GM19240 (cell line): ENCODE data around the gene ATP8A2.

Experiments
- DNase-seq: peaks from one replicate; pipeline ENCODE4 v3.0.0; 2011; ENCODE audit warnings: low spot score; ENCODE audit not compliant: insufficient read length

Gene ATP8A2

DNA sequence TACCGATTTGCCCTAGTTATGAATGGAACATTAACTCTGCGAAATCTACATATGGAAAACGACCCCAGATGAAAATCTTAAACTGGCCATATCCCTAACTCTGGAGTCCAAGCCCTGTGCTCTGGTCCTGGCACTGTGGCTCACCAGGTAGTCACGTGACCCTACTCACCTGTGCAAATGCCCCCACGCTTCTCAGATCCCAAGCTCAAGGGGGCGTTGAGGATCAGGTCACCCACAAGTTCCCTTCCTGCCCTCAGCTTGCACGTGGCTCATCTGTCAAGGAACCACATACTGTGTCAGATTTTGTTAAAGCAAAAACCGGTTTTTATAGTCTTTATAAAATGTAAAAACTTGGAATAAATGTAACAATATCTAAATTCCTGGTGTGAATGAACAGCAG, 356.0 kb downstream of the ATP8A2 start:
- no peak for DNase-seq

DNA sequence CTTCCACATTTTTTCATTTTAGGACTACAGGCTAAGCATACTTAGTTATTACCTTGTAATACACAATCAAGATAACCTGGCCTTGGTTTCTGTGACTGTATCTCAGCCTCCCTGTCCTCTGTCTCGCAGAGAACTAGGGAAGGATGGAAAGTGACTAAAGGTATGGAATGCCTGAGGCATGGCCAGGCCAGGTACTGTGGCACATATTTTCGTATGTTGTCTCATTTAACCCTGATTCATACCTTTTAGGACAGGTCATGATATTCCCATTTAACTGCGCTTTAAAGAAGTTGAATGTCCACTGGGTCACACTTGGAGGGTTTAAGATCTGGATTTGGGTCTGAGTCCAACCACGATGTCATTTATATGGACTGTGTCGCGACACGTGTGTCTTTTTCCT, 357.4 kb downstream of the ATP8A2 start:
- DNase-seq = no peak

DNA sequence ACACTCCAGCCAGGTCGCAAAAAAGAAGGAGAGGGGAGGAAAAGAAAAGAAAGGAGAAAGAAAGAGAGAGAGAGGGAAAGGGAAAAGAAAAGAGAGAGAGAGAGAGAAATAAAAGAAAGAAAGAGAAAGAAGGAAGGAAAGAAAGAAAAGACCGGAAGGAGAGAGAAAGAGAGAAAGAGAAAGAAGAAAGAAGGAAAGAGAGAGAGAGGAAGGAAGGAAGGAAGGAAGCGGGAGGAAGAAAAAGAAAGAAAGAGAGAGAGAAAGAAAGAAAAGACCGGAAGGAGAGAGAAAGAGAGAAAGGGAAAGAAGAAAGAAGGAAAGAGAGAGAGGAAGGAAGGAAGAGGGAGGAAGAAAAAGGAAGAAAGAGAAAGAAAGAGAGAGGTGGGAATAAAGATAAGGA, 359.3 kb downstream of the ATP8A2 start:
- DNase-seq = no peak

DNA sequence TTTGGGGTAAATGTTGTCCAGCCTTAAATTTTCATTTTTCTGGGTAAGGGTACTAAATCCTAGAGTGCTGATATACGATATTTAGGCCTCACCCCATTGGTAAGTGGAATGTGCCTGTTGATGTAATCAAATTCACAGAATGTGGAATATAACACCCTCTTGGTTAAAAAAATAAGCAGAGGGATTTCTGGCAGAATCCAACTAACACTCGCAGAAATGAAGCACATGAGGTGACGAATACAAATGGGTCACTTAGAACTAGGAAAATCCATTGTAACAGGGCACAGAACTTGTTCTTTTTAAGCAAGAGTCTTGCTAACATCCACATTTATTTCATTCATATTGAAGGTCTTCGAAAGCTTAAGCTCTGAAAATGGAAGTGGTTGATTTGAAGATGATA, 359.8 kb downstream of the ATP8A2 start:
- no peak for DNase-seq

DNA sequence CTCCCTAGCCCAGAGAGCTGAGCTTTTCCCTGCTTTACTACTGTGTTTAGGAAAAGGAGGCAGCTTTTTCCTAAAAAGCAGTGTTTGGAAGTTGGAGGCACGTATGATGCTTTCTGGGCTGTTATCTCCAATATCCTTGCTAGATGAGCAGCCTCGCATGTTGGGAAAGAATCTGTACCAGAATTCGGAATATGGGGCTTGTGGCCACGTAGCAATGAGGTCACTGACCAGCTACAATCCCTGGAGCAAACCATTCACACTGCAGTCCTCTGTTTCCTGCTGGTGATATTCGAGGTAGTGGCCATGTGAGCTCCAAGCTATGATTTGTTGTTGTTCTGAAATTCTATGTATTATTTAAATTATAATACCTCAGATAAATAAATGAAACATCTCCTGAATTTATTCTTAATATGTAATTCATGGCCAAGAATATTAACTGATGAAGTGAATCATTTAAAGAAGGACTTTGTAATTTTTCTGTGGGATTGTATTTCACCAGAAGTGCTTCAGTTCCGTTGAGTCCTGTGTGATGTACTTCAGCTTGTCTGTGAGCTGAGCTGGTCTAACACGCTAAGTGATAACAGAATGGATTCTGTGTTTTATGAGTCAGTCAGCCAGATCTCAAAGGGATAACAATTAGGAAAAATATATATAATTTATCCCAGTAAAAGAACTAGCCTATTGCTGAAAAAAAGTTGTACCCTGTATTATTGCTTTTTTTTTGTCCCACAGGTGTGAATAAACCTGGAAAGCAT, 360.5 kb downstream of the ATP8A2 start:
- no peak for DNase-seq

DNA sequence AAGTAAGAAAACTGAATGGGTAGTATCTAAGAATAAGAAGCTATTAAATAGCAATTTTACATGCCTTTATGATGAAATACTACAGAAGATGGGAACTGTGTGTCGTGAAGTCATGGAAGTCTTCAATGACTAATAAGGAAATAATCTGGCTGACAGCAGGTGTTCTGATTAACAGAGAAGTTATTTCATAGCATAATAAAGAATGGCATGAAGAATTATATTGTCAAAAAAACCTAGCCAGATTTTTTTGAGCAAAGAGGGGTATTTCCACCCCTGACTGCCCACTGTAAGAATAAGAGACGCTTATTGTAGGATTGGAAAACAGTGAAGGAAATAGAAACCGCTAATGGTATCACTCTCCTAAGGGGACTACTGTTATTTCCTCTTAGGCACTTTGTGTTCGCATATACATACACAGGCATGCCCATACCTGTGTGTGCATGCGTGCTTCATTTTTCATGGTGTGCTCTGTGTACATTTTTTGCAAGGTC, 361.3 kb downstream of the ATP8A2 start:
- no peak for DNase-seq

DNA sequence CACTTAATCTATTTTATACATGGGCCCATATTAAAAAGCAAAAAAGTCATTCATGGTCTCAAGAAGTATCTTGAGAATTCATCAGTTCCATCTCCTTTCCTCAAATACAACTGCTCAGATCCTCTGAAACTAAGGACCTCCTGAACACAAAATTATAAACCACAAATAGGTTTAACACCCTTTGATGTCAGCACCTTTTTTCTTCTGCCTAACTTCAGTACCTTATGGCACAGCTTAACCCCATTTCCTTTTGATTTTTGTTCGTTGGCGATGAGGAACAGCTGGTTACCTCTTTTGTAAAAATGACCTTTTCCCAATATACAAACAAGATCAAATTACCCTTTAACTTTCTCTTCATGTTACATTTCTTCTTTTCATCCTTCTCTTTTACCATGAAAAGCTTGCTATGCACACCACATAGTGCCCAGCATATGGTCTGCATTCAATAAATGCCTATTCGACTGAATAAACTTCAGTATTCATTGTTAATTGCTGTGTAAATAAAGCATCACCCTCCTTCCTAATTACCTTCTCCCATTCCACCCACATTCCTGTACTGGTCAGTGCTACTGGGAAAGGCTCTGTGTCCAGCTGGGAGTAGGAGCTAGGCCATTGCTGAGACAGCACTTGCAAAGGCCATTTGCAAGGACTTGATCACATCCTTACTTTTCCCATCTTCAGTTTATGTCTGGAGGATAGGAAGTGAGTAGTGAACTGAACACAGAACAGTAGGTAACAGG, 362.1 kb downstream of the ATP8A2 start:
- no peak for DNase-seq

DNA sequence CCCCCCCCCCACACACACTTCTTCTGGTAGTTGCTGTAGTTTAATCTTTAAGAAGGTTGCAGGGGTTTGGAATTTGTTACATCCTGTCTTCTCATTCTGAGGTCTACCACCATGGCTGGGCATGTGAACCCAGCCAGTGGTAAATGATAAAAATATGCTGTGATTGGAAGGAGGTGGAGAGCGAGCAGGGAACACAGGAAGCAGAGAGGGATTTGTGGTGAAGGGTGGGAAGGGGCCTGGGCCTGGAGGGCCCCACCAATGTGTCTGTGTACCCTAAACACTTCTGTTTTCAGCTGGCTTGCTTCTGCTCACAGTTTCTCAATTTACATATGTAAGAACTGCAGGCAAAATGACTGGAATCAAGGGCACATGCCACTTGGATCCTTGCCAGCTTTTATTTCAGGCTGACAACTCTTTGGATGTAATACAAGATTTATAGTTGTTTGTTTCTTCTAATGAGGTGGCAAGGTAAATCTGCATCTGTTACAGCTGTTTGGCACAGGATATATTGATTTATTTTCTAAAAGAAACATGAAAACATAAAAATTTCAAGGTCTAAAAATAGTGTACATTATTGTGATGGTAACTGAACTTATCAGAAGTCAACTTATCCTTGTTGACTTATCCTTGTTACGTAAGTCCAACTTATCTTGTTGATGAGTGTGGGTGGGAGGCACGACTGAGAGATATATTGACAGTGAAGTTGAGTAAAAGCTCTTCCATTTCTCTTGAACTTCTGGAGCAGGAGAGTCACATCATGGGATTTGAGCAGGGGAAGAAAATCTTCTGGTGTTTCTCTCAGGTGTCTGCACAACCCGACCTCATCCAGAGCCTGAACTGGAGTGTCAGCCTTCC, 366.8 kb downstream of the ATP8A2 start:
- DNase-seq = no peak

DNA sequence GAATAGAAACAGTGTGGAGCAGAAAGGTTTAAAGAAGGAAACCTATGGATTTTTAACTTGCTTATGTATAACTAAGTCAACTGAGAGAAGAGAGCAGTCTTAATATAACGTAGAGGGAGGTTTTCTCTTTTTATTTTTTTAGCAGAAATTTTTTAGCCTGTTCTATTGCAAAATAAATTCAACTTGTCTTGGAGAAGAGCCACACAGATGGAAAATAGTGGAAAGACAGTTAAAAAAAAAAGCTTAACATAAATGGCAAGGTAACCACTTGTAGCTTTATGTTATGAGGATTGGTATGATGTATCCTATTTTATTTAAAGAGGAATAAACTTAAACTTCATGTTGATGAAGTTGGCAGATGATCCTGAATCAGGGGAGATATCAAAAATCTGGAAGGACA, 367.6 kb downstream of the ATP8A2 start:
- DNase-seq = no peak

DNA sequence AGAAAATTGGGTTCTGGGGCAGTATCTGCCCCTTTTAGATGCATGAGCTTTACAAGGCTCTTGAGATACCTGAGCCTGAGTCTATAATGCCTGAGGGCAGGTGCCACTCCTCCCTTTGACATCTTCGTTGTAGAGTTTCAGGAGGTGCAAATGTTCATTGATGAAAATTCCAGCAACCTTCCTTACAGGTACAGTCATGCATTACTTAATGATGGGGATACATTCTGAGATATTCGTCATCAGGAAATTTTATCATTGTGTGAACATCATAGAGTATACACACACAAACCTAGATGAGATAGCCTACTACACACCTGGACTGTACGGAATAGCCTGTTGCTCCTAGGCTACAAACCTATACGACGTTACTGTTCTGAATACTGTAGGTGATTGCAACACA, 370.0 kb downstream of the ATP8A2 start:
- DNase-seq = no peak

DNA sequence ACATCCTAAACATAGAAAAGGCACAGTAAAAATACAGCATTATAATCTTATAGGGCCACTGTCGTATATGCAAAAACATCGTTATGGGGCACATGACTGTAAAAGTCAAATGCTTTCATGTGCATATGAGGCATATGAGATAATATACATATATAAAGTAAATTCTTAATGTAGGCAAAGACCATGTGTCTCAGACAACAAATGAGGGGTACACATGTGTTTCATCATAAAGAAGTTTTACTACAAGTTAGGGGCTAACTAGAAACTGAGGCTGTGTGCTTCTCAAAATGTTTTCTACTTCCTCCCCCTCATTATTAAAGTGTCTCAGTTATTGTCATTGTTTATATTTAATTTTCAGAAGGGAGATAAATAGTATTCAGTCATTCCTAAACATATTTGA, 370.4 kb downstream of the ATP8A2 start:
- DNase-seq = no peak

DNA sequence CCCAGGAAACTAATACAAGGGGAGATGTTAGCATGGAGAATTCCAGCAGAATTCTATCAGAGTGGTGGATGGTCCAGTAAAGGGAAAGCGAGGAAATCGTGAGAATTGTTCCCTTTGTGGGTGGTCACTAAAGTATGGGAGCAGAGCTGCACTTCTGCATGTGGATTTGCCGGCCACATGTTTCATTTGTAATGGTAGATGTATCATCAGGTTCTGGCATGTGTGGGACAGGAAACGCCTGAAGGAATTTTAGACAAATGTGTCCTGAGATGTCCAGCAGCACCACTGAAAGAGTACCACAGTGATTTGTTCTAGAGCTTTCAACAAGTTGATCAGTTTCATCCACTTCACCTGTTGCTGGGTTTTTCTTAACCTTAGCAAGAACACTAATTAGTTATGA, 371.6 kb downstream of the ATP8A2 start:
- no peak for DNase-seq

DNA sequence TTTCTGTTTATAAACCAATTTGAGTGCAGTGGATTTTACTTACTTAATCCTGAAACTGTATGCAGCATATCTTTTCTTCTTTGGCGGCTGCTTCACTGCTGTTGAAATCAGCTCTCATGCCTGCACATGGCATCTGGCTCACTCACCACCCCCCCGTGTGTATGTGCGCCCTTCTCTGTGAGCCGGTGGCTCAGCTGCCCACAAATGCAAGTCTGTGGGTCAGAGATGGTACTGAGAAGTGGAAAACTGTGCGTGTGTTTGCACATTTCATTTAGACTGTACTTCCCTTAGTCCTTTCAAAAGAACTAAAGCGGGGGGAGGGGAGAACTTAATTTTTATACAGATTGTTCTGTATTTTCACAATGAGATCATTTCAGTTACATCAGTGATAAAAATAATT, 372.4 kb downstream of the ATP8A2 start:
- DNase-seq = no peak

DNA sequence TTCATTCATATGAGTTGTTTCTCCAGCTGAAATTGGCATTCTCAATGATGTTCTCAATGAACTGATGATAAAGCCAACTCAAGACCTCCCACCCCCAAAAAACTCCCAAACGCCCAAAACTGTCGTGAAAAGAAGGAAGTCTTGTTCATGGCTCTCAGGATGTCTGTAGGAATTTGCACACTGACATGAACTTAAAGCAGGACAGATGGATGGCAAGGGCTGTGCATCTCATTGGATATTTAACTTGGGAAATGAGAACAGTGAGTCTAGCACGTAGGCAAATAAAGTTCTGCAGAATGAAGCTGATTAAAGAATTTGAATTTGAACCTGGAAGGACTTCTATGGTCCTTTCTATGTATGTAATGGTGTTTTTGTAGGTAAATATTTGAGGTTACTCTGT, 374.4 kb downstream of the ATP8A2 start:
- DNase-seq = no peak

DNA sequence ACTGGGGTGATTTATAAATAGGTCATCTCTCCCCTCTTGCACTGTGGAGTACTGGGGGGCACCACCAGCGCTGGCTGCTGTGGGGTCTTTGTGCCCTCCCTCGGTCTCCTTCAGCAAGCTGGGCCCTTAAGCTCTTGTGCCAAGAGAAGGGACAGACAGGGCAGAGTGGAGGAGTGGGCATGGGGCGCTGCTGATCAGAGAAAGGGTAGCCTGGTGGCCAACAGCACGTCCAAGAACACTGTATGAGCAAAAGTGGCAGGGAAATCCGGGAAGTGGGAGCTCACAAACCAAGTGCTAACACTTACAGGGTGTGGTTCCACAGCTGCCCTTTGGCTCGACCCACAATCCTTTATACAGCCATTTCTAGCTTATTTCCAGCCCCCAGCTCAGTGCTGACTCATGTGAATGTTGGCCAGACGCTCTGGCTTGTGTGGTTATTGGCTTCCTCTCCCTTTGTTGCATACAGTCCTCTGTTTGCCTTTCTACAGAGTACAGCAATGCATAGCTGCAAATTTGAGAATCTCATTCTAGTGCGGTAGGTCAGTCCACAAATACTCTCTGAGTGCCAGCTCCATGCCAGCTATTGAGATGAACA, 381.3 kb downstream of the ATP8A2 start:
- no peak for DNase-seq

DNA sequence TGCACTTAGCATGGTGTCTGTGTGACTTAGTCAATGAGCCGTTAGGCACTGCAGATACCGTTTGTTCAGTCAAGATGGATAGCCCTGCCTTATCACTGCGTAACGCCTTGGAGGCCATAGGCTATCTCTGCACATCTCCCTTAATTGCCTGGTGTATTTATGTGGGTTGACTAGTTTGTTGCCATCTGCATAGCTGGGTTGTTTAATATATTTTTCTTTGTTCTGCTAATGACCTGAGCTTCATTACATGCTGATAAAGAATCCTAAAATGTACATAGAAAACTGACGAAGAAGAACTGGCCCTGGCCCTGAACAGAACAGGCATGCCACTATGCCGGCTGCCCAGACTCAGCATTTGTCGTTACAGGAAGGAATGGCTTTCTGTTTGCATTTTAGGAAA, 382.2 kb downstream of the ATP8A2 start:
- no peak for DNase-seq

DNA sequence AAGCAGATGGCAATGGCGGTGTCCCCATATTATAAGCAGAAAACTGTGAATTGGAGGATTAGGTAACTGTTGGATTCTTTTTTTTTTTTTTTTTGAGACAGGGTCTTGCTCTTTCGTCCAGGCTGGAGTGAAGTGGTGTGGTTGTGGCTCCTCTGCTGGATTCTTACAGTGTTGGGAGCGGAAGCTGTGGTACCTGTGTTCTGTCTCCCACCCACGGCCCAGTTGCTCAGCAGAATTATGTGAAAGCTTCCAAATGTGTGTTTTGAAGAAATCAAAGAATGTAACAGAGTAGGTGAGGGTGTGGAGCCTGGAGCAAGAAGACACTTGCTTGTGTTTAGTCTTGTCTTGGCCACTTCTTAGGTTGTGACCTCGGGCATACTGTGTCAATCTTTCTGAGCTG, 384.5 kb downstream of the ATP8A2 start:
- no peak for DNase-seq

DNA sequence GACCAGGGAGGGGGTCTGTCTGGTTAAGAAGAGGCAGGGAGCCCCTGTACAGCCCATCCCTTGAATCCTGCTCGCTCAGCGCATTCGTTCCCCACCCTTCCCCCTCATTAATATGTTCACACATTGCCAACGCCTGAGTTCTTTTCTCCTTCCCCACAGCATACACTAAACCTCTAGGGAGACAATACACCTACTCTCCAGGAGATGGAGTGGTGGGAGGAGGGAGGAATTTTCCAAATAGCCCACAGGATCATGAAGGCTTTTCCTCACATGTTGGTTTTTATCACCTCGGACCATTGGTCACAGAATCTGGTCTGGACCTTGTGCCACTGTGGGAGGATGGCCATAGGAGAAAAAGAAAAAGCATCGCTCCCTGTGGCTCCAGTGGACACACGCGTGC, 385.1 kb downstream of the ATP8A2 start:
- DNase-seq = no peak

DNA sequence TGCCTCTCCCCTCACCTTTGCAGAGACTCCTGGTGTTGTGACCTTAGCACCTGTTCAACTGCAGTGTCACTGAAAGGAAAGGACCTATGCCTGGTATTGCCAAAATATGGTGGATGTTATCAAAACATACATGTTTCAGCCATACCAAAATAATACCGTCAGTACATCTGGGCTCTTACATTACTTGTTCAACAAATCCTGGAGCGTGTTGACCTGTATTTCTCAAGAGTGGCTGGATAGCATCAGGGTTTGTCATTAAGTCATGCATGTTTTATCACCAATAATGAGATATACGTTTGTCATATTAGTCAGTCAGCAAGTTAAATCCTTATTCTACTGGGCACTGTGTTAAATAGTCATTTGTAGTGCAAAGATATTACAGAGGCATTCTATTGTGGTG, 389.3 kb downstream of the ATP8A2 start:
- no peak for DNase-seq

DNA sequence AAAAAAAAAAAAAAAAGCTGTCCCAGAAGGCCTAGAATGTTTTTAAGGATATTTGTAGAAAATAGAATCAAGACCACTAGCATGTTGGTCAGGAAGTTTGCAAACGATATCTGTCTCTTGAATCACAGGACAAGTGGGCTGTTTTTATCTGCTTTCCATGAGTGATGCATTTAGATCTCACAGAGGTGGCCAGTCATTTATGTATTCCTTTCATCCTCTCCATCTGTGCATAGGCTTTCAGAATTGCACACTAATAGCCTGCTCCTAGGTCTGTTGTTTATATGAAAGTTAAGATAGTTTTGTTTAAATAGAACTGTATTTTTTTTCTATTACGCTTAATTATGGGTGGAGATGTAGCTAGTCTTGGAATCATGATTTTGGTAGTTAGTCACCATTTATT, 390.5 kb downstream of the ATP8A2 start:
- DNase-seq = no peak

DNA sequence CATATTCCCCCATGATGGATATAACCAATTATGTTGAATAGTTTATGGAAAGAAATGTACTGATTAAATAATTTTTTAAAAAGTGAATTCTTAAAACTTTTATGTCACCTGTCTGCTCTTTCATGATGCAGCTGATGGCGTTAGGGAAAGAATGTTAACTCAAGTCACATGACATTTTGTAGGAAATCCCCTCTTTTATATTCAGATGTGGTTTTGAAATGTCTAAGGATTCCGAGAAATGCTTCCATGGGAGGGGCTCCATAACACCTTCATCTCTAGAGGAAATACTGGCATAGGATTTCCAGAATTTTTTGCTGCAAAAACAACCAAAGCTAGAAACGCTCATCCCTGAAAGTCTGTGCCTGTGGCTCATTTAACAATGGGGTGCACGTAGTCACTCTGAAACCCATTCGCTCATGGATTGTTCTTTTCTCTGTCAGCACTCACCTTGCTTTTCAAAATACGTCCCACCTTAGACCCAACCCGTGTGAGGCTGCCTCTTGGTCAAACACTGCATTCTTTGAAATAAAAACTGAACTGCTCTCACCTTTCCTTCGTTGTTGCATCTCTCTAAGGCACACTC, 391.1 kb downstream of the ATP8A2 start:
- no peak for DNase-seq
